Heart left ventricle (tissue), 13 donors: ENCODE results near the gene UBAP2.

Experiments used
- POLR2A ChIP-seq, 2 donors: fragments of 450-650 bp; IDR thresholded peaks; one replicate each; pipeline ENCODE4 v1.6.1; 2017; ENCODE audit warnings: antibody characterized with exemption in 2 of 2, mild to moderate bottlenecking in 2 of 2, moderate library complexity in 2 of 2
- TF ChIP-seq, protein P1 (sequence below), 12 donors: fragments of 200-600 bp; sonication (generic) in 4 of 12; IDR thresholded peaks; one replicate each; pipeline versions ENCODE4 v1.5.0 to v1.8.0; 2018 to 2022; ENCODE audit warnings: antibody characterized with exemption in 12 of 12, mild to moderate bottlenecking in 5 of 12
- donor health status: ischemic (EF 13 %, LVEDD 7.1; RV severe dilation, severe dysfunction).
- donor health status: DM: no; HTN: yes; CAD: no.
- donor health status: DM: no; HTN: no; CAD: no.
- donor health status: ischemic (EF 25% LVEDD 6.9; RV normal size, moderate dysfunction).
- donor health status: ischemic (EF 25% LVEDD 5.7; RV mildly dilated, moderate dysfunction).
- donor health status: ischemic (EF 35%, LVEDD 5.7; RV mildly dilated, moderate dysfunction).
- donor health status: nonischemic (EF 11% LVEDD 7.7; RV severe dilation, severe dysfunction).
- donor health status: DM: yes; HTN: yes; CAD: no.
- donor health status: PGD.
- donor health status: ischemic (EF 29% LVEDD 5.4; RV normal size, mild dysfunction).
- donor health status: nonischemic (EF 23%, LVEDD 6.1; RV moderate dilation, normal function).

DNA sequence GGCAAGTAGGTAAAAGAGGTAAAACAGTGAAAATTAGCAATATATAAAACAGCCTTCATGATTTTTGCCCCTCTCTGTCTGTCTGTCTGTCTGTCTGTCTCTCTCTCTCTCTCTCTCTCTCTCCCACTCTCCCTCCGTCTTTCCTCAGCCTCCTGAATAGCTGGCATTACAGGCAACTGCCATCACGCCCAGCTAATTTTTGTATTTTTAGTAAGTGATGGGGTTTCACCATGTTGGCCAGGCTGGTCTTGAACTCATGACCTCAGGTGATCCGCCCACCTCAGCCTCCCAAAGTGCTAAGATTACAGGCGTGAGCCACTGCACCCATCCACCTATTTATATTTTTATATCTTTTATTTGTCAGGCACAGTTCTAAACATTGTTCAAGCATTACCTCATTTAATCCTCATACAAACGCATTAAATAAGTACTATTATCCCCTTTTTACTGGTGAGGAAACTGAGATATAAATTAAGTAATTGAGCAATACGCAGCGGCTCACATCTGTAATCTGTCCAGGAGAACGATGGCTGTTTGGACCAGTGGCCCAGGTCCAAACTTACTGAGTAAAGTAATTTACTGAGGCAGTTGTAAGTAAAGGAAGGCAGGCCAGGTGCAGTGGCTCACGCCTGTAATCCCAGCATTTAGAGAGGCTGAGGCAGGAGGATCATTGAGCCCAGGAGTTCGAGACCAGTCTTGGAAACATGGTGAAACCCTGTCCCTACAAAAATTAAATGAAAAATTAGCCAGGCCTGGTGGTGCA, 170.8 kb downstream of the UBAP2 start:
- TF ChIP-seq, protein P1, sequence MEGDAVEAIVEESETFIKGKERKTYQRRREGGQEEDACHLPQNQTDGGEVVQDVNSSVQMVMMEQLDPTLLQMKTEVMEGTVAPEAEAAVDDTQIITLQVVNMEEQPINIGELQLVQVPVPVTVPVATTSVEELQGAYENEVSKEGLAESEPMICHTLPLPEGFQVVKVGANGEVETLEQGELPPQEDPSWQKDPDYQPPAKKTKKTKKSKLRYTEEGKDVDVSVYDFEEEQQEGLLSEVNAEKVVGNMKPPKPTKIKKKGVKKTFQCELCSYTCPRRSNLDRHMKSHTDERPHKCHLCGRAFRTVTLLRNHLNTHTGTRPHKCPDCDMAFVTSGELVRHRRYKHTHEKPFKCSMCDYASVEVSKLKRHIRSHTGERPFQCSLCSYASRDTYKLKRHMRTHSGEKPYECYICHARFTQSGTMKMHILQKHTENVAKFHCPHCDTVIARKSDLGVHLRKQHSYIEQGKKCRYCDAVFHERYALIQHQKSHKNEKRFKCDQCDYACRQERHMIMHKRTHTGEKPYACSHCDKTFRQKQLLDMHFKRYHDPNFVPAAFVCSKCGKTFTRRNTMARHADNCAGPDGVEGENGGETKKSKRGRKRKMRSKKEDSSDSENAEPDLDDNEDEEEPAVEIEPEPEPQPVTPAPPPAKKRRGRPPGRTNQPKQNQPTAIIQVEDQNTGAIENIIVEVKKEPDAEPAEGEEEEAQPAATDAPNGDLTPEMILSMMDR (IDR thresholded peaks at IDR 0.05), result no peak
- no peak for TF ChIP-seq POLR2A (IDR thresholded peaks at IDR 0.05)
